Measurements from ENCODE around the gene TEX264.

TEX264 gene

GRCh38 chr3:51691949-51692348 lies 20.9 kb downstream of the TEX264 start (continued):
- TF ChIP-seq KLF17 (tag by site-specific recombination; IDR thresholded peaks at IDR 0.05), result no peak

- Histone ChIP-seq H3K4me3 (ENCODE audit: low read depth, low read length) (no peak overlapping the region), H3K27ac (ENCODE audit: extremely low read depth, low read depth, low read length) (no peak overlapping the region), H3K36me3 (ENCODE audit: control insufficient read depth in 2 of 2, insufficient read depth in 1 of 2, low read length in 2 of 2) (peaks cover 0 to 85% of the 10 kb centered on the region in 2 experiments; a peak in 1 of 3 replicates), H3K9me3 (ENCODE audit: control insufficient read depth, insufficient read depth, low read depth, low read length) (no peaks in the 10 kb centered on the region), H3K4me1 (ENCODE audit: control insufficient read depth, insufficient read depth, low read length) (no peaks in the 10 kb centered on the region)
- ChIA-PET POLR2A (no interaction called here), CTCF (no interaction called here)
- TF ChIP-seq ZFP41 (tag by site-specific recombination; IDR thresholded peaks at IDR 0.05; ENCODE audit: borderline replicate concordance) (no peak), ZNF23 (tag by site-specific recombination; IDR thresholded peaks at IDR 0.05; ENCODE audit: borderline replicate concordance) (no peak), ZSCAN23 (tag by site-specific recombination; IDR thresholded peaks at IDR 0.05) (no peak), PBX3 (CRISPR knock-in tag; IDR thresholded peaks at IDR 0.05) (no peak), ZNF311 (tag by site-specific recombination; IDR thresholded peaks at IDR 0.05; ENCODE audit: borderline replicate concordance) (no peak), ZNF600 (tag by site-specific recombination; IDR thresholded peaks at IDR 0.05) (no peak), ZNF221 (tag by site-specific recombination; IDR thresholded peaks at IDR 0.05; ENCODE audit: borderline replicate concordance) (no peak)
These were observed 21.9 kb downstream of the TEX264 start for GRCh38 chr3:51692980-51693395.

GRCh38 chr3:51696954-51697353 lies 25.9 kb downstream of the TEX264 start:
- Histone ChIP-seq H3K27ac (ENCODE audit: extremely low read depth, low read depth, low read length) (no peak overlapping the region), H3K4me1 (ENCODE audit: control insufficient read depth, insufficient read depth, low read length) (no peaks in the 10 kb centered on the region), H3K36me3 (ENCODE audit: control insufficient read depth in 2 of 2, insufficient read depth in 1 of 2, low read length in 2 of 2) (peaks cover 0 to 88% of the 10 kb centered on the region in 2 experiments; a peak in 2 of 3 replicates), H3K9me3 (ENCODE audit: control insufficient read depth, insufficient read depth, low read depth, low read length) (no peaks in the 10 kb centered on the region), H3K4me3 (ENCODE audit: low read depth, low read length) (no peak overlapping the region)
- POLR2A ChIA-PET, result no interaction called here
- CTCF ChIA-PET, result no interaction called here
- TF ChIP-seq ZNF488 (tag by site-specific recombination; IDR thresholded peaks at IDR 0.05), result no peak

- CTCF ChIA-PET, result interaction anchor here (0.6 kb wide), 1 partner anchor 315 kb away, joined by 3 read pairs; no protein-coding TSS in a partner anchor
- TF ChIP-seq ZSCAN23 (tag by site-specific recombination; IDR thresholded peaks at IDR 0.05) (no peak), ZNF18 (tag by site-specific recombination; IDR thresholded peaks at IDR 0.05) (no peak), ZNF544 (tag by site-specific recombination; IDR thresholded peaks at IDR 0.05) (no peak), ZNF639 (tag by site-specific recombination; IDR thresholded peaks at IDR 0.05) (no peak), ZNF354C (tag by site-specific recombination; IDR thresholded peaks at IDR 0.05; ENCODE audit: borderline replicate concordance, low read depth) (no peak), ZNF561 (tag by site-specific recombination; IDR thresholded peaks at IDR 0.05; ENCODE audit: borderline replicate concordance) (no peak), ZNF791 (tag by site-specific recombination; IDR thresholded peaks at IDR 0.05) (no peak), ZNF23 (tag by site-specific recombination; IDR thresholded peaks at IDR 0.05; ENCODE audit: borderline replicate concordance) (no peak), PRDM2 (tag by site-specific recombination; IDR thresholded peaks at IDR 0.05; ENCODE audit: borderline replicate concordance) (no peak)
These were observed 27.2 kb downstream of the TEX264 start for GRCh38 chr3:51698209-51698608.

More at GRCh38 chr3:51698209-51698608, 27.2 kb downstream of the TEX264 start:
- no peaks in the 10 kb centered on the region for H3K4me1 ChIP-seq (ENCODE audit: control insufficient read depth, insufficient read depth, low read length)
- H3K4me3 ChIP-seq (ENCODE audit: low read depth, low read length), result no peak overlapping the region
- POLR2A ChIA-PET, result interaction anchor here (0.5 kb wide), 1 partner anchor 12 kb away, joined by 3 read pairs; no protein-coding TSS in a partner anchor
- no peaks in the 10 kb centered on the region for H3K9me3 ChIP-seq (ENCODE audit: control insufficient read depth, insufficient read depth, low read depth, low read length)
- peaks cover 0 to 87% of the 10 kb centered on the region in 2 experiments; a peak in 2 of 3 replicates for H3K36me3 ChIP-seq (ENCODE audit: control insufficient read depth in 2 of 2, insufficient read depth in 1 of 2, low read length in 2 of 2)
- H3K27ac ChIP-seq (ENCODE audit: extremely low read depth, low read depth, low read length), result no peak overlapping the region
